GM12875 (cell line): ENCODE data around the gene SGK1.

ENCODE experiments used
- H3K4me3 ChIP-seq: one replicate; pipeline ENCODE4 v1.5.1; 2011; ENCODE audit warnings: low read depth, low read length, control low read depth
- CTCF ChIP-seq: IDR thresholded peaks from 2 replicates; pipeline ENCODE4 v1.5.1; 2011; ENCODE audit warnings: low read depth, mild to moderate bottlenecking, control low read depth, inconsistent platforms, low read length, moderate library complexity, borderline replicate concordance; ENCODE audit not compliant: insufficient read depth

SGK1 gene

GRCh38 chr6:134171517-134171916 is 146.4 kb downstream of the SGK1 start:
- no peak overlapping the region for H3K4me3 ChIP-seq
- TF ChIP-seq CTCF: no peak

GRCh38 chr6:134170844-134171243 is 147.1 kb downstream of the SGK1 start:
- H3K4me3 ChIP-seq: no peak overlapping the region
- TF ChIP-seq CTCF: no peak

- TF ChIP-seq CTCF: no peak
- no peak overlapping the region for H3K4me3 ChIP-seq
These were observed 147.9 kb downstream of the SGK1 start for GRCh38 chr6:134169871-134170486.

- TF ChIP-seq CTCF: no peak
- no peak overlapping the region for H3K4me3 ChIP-seq
These were observed 149.2 kb downstream of the SGK1 start for GRCh38 chr6:134168590-134169208.

- no peak overlapping the region for H3K4me3 ChIP-seq
- no peak for TF ChIP-seq CTCF
These were observed 151.2 kb downstream of the SGK1 start for GRCh38 chr6:134166511-134167261.

- no peak for TF ChIP-seq CTCF
- H3K4me3 ChIP-seq: no peak overlapping the region
These were observed 152.2 kb downstream of the SGK1 start for GRCh38 chr6:134165561-134166201.
